Activated naive CD8-positive, alpha-beta T cell treated with anti-CD3 and anti-CD28 coated beads, Interleukin-2, amount 50 U/mL, for 16 hours (primary cell): ENCODE results near the gene GALNTL6.
"Not testable (repeated sequence)": the region's sequence is repeated elsewhere in the genome, so short reads cannot be mapped to it uniquely, and the experiment has no call there.

ENCODE experiments used
- DNase-seq: peaks from one replicate; pipeline ENCODE4 v3.0.0-alpha.2; 2020; ENCODE audit warnings: low read depth, low spot score

Gene GALNTL6

GRCh38 chr4:172865531-172866127 lies 1052.4 kb downstream of the GALNTL6 start:
- DNase-seq: no peak

DNA sequence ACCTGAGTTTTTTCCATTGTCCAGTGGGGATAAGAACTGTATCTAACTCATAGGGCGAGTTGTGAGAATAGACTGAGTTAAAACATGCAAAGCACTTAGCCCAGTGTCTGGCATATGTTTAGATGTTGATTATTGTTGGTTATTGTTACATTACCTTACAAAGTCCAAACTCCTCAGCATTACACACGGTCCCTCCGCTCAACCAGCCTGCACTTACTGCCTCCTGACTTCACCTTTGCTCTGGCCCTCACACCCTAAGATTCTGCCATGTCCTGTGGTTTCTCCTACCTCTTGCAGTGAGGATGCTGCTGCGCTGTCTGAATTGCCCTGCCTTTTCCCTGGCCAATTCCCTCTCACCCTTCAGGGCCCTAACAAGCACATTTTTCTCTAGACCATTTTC lies 1053.2 kb downstream of the GALNTL6 start:
- DNase-seq: no peak

- DNase-seq: no peak
Measured at GRCh38 chr4:172867835-172868234, 1054.6 kb downstream of the GALNTL6 start.

DNA sequence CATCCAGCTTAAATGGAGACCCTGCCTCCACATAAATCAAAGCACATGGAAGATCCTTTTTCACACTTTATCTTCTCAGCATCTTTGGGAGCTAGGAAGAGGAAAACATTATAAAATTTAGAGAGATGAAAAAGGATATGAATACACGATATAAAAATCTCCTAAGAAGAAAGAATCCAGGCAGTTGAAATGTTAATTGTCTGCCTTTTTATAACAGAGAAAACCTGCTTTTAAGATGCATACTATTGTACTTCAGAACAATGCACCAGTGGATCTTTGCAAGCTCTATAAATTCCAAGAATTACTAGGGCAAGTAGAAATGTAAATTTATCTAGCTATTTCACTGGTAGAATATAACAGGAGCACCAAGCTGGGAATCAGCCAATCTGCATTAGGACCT lies 1055.1 kb downstream of the GALNTL6 start:
- DNase-seq: no peak

DNA sequence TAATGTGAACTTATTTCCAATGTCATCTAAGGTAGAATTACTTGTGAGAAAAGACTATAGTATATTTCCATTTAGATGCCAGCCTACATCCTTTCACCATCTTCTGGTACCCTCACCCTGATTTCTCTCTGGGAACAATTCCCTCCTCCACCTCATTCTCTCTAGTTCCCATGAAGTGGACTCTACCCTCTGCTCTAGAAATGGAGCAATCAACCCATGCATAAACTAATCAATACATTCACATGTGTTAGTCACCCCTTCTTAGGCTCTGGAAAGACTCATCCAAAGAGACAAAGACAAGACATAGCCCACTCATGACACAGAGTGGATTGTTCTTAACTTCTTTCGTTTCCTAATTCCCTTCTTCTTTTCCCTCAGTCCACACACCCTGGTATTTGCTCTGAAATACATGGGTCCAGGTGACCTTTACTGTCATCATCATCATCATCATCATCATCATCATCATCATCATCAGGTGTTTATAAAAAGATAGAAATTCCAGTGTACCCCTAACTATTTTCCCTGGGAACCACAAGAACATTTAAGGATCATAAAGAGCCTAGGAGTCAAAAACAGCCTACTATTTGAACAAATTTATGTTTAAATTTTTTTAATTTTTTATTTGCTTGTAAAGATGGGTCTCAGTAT lies 1056.5 kb downstream of the GALNTL6 start:
- no peak for DNase-seq

DNA sequence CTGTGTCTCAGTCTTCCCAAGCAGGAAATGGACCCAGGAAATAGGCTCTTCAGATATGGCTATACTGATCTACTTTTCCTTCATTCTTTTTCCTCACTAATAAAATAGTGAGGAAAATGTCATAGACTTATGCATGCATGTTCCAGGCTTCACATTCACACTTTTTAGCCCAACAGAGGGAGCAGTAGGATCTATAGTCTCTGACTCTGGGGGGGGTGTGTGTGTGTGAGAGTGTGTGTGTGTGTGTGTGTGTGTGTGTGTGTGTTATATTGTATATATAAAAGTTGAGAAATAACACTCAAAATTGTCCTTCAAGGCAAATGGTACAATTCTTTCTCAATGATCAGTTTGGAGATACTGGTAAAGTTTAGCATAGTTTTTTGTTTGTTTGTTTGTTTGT lies 1058.2 kb downstream of the GALNTL6 start:
- DNase-seq: no peak

DNA sequence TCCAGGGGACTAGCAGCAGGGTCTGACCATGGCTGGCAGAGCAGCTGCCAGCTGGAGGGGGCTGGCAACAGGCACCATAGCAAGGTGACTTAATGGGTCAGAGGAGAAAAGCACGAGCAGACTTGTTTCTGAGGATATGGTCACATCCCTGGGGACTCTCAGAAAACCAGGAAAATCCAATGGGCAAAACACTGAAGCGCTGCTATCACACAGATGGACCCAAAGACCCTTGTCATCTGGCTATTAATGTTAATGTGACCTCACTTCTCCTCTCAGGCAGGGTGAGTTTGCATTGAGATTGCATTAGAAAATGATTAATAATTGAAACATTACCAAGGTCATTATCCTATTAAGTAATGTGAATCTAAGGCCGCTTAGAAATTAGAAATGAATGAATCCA lies 1061.7 kb downstream of the GALNTL6 start:
- no peak for DNase-seq

- no peak for DNase-seq
Measured at GRCh38 chr4:172876394-172876793, 1063.2 kb downstream of the GALNTL6 start.

DNA sequence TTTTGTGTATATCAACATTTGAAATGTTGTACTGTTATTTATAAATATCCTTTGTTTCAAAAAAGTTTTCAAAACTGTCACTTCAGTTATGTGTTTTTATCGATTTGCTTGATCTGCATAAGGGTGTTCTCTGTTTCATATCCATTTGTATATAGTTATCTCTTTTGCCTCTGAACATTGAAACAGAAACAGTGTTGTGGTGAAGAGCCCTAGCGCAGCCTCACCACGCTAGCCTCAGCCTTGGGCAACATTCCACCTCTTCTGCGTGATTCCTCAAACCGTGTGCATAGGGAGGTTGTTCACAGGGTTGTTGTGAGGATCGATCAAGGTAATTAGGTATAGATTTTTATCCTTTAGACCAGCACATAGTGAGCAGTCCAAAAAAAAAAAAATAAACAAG lies 1068.4 kb downstream of the GALNTL6 start:
- DNase-seq: no peak

- not testable (repeated sequence) for DNase-seq
Measured at GRCh38 chr4:172887358-172887757, 1074.2 kb downstream of the GALNTL6 start.

GRCh38 chr4:172887959-172888358 lies 1074.8 kb downstream of the GALNTL6 start:
- no peak for DNase-seq

GRCh38 chr4:172892300-172892699 lies 1079.1 kb downstream of the GALNTL6 start:
- DNase-seq: no peak

DNA sequence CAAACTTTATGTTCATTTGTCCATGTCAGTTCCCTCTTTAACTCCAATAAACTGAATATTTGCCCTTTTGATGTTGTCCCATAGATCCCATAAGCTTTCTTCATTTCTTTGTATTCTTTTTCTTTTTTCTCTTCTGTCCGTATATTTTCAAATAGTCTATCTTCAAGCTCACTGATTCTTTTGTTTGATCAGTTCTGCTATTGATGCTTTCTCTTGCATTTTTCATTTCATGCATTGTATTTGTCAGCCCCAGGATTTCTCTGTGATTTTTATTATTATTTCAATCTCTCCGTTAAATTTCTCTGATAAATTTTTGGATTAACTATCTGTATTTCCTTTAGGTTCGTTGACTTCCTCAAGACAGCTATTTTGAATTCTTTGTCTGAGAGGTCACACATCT lies 1082.5 kb downstream of the GALNTL6 start:
- no peak for DNase-seq

DNA sequence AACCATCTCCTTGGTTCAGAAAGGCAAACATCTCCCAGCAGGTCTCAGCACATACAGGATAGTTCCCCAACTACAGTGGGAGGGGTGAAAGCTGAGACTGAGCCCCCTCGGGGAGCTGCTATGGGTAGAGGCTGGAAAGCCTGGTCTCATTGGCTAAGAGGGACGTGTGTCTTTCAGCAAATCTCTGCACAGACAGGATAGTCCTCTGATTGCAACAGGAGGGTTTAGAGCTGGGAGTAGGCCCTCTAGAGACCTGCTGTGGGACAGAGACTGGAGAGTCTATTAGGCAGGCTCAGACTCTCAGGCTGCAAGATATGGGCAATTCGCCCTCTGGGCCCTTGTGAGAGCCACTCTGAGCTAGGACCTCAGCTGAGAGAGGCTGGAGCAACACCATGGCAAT lies 1083.8 kb downstream of the GALNTL6 start:
- DNase-seq: no peak

DNA sequence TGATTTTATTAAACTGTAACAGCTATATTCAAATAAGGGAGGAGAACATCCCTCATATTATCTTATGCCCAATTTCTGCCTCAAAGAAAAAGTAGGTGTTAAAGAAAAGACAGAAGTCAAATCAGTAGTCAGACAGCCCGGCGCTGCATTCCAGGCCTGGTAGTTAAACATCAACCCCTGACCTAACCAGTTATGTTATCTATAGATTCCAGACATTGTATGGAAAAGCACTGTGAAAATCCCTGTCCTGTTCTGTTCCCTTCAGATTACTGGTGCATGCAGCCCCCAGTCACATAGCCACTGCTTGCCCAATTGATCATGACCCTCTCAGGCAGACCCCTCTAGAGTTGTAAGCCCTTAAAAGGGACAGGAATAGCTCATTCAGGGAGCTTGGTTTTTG lies 1085.5 kb downstream of the GALNTL6 start:
- DNase-seq: no peak

DNA sequence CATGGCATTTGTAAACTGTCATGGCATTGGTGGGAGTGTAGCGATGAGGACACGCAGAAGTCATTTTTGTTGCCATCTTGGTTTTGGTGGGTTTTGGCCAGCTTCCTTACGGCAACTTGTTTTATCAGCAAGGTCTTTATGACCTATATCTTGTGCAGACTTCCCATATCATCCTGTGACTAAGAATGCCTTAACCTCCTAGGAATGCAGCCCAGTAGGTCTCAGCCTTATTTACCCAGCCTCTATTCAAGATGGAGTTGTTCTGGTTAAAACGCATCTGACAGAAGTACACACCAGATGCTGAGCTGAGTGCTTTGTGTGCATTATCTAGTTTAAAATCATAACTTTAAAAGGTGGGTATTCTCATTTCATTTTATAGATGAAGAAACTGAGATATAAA lies 1086.7 kb downstream of the GALNTL6 start:
- no peak for DNase-seq

GRCh38 chr4:172900900-172901299 lies 1087.7 kb downstream of the GALNTL6 start:
- DNase-seq: no peak

- DNase-seq: not testable (repeated sequence)
Measured at GRCh38 chr4:172912468-172912867, 1099.3 kb downstream of the GALNTL6 start.

GRCh38 chr4:172917403-172917802 lies 1104.2 kb downstream of the GALNTL6 start:
- DNase-seq: not testable (repeated sequence)

DNA sequence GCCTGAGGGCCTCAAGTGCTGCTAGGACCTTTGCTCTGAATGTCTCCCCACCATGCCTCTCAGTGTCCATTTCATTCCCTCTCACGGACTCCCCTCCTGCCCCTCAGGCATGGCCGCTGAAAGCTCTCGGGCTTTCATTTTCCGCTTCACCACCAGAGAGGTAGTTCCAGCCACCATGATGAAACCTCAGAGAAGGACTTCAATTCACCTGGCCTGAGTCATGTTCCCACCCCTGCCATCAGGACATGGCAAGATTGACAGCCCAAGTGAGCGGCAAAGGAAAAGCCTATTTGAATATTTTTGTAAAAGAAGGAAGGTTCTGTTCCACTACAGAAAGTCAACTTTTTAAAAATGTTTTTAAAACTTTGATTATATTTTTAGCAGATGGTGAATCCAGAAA lies 1106.1 kb downstream of the GALNTL6 start:
- DNase-seq: no peak

DNA sequence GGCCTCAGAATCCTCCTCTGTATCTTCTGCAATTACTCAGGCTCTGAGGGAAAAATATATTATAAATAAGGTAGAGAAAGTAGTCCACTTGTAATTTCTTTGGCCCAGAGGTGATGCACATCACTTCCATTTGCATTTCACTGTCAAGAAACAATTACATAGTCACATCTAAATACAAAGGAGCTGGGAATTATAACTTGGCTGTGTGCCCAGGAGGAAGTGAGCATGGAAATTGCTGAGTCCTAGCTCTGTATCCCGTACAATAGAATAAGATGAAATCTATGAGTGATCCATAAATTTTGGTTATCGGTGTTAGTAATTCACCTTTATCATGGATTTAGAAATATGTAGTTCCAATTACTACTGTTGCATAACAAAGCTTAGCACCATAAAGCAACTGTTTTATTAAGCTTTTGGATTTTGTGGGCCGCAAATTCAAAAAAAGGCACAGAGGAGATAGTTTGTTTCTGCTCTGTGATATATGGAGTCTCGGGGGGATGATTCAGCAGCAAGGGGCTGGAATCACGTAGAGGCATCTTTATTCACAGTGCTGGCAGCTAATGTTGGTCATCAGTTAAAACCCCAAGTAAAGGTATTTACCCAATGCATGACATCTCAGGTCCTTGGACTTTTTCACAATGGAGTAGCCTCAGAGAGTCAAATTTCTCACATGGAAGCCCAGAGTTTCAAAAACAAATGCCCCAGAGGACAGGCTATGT lies 1114.1 kb downstream of the GALNTL6 start:
- DNase-seq: no peak

- no peak for DNase-seq
Measured at GRCh38 chr4:172928347-172928746, 1115.1 kb downstream of the GALNTL6 start.
